PFSK-1 (cell line): ENCODE measurements around the gene NEB.

ENCODE experiments used
- POLR2AphosphoS5 ChIP-seq: IDR thresholded peaks from 2 replicates; pipeline ENCODE4 v1.6.1; 2012; ENCODE audit warnings: low read depth, mild to moderate bottlenecking, control low read depth, low read length, moderate library complexity
- REST ChIP-seq, 2 experiments: IDR thresholded peaks; 2 replicates each; pipeline versions ENCODE4 v1.6.1 to v1.8.0; 2011 to 2012; ENCODE audit warnings: low read depth in 2 of 2, low read length in 2 of 2, control low read depth in 1 of 2, inconsistent platforms in 1 of 2, mild to moderate bottlenecking in 1 of 2, moderate library complexity in 1 of 2; ENCODE audit not compliant: insufficient read depth in 1 of 2
- SIN3A ChIP-seq: IDR thresholded peaks from 2 replicates; pipeline ENCODE4 v1.6.1; 2012; ENCODE audit warnings: mild to moderate bottlenecking, low read length, moderate library complexity, borderline replicate concordance; ENCODE audit not compliant: insufficient read depth
- TAF1 ChIP-seq: IDR thresholded peaks from 2 replicates; pipeline ENCODE4 v1.6.1; 2012; ENCODE audit warnings: low read length, control low read depth, borderline replicate concordance; ENCODE audit not compliant: insufficient read depth

GRCh38 chr2:151775057-151775740 lies 40.9 kb upstream of the NEB start:
- no peak for TF ChIP-seq POLR2AphosphoS5
- TF ChIP-seq REST (IDR thresholded peaks at IDR 0.05; ENCODE audit: insufficient read depth in 1 of 2, low read depth in 2 of 2, low read length in 2 of 2): no peak
- no peak for TF ChIP-seq TAF1
- TF ChIP-seq SIN3A: no peak
